Activated CD4-positive, alpha-beta T cell treated with anti-CD3 and anti-CD28 coated beads for 4 hours (primary cell): ENCODE measurements around the gene NRBP1.

Experiments
- DNase-seq, 2 donors: peaks; one replicate each; pipeline ENCODE4 v3.0.0-alpha.2; 2020

The NRBP1 gene

DNA sequence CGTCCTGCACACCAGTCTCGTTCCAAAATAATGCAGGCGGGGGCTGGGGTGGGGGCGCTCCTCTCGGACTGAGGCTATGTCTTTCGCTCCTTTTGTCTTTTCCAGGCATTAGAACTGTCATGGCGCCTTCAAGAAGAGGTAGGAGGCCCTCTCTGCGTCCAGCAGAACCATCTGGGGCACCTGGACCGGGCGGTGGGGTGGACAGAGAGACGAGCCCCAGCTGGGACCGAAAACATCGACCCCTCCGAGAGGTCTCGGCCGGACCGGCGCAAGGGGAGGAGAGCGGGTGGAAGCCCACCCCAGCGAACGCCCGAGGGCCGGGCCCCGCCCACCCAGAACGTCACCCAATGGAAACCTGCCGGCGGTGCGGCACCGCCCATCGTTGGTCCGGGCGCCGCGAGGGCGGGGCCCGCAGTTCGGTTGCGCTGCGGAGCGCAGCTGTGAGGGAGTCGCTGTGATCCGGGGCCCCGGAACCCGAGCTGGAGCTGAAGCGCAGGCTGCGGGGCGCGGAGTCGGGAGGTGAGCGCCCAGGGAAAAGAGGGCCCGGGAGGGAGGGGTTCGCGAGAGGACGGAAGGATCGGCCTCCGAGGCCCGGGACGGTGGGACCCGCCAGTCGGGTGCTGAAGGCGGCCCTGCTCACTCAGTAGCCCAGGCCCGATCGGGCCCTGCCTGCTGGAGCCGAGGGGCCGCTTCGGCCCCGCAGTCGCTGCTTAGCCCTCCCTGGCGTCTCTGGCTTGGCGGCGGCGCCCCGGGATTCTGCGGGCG is at the start of gene NRBP1:
Gene NRBP1 (plus strand): TSS at position 419 of the 765 bp plus-strand sequence. CDS start 4,643 bp downstream, outside the sequence.
- DNase-seq, result peak; percentile 89 to 90

DNA sequence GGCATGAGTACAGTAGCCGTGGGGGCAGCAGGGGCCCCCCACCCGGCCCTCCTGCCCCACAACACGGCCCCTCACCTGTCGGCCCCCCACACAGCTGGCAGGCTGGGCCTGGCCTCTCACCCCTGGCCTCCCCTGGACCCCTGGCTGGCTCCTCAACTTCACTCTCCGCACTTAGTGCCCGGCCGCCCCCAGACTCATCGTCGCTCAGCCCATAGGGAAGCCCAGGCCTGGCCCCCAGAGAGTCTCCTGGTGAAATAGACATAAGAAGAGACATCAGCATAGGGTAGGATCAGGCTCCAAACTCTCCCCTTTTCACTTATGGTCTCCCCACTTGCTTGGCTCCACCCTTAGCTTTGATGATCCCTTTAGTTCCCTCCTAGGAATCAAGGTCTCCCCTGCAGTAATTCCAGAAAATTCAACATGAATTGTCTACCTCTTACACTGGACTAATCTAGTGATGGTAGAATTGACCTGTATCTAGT is 49.6 kb upstream of the NRBP1 start:
- no peak for DNase-seq

DNA sequence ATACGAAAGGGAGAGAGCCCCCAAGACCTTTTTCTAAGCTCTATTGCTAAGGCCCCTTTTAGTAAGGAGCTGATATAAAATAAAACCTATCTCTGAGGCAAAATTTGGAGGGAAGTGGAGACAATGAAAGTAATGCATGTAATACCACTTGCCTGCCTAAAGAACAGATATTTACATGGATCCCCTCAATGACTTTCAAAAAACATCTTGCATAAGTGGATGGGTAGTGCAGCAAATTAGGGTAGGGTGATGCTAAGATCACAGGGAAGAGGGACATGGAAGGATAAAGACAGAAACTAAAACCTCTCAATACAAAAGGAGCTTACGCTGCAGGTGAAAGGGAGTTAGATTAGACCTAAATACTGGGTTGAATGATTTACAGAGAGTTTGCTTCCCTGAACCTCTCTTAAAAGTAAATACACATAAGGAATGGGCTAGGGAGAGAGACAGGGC is 49.0 kb upstream of the NRBP1 start:
- DNase-seq, result no peak

DNA sequence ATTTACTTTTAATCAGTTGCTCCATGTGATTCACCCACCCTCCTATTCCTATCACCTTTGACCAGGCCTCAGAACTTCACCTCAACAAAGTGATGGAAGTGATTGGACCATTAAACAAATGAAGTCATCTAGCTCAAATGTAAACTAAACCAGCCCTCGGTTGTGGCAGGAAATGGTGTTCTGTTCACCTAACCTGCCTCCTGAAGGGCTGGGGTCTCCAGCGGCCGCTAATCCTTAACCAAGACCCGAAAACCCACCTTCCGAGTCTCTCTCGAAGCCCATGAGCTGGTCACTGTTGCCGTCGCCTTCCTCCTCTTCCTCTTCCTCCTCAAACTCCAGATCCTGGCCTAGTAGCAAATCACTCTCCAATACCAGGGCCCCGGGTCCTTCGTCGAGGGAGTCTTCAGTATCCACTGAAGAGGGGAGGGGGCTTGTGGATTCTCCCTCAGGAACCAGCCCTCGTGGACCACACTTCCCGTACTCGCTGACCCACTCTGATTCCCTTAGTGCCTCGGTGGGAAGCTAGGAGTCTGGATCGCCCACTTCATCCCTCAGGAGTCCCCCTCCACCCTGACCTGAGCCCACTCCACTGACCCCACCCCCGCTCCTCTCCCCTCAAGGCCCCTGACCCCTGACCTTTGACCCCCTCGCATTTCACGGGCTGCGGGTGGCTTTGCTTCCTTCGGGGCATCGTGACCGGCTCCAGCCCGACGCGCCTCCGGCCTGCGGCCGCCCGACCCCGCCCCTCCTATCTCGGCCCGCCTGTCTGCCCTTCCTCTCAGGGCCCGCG is 48.4 kb upstream of the NRBP1 start:
- peak in 1 of 2 donors; percentile 38 for DNase-seq

DNA sequence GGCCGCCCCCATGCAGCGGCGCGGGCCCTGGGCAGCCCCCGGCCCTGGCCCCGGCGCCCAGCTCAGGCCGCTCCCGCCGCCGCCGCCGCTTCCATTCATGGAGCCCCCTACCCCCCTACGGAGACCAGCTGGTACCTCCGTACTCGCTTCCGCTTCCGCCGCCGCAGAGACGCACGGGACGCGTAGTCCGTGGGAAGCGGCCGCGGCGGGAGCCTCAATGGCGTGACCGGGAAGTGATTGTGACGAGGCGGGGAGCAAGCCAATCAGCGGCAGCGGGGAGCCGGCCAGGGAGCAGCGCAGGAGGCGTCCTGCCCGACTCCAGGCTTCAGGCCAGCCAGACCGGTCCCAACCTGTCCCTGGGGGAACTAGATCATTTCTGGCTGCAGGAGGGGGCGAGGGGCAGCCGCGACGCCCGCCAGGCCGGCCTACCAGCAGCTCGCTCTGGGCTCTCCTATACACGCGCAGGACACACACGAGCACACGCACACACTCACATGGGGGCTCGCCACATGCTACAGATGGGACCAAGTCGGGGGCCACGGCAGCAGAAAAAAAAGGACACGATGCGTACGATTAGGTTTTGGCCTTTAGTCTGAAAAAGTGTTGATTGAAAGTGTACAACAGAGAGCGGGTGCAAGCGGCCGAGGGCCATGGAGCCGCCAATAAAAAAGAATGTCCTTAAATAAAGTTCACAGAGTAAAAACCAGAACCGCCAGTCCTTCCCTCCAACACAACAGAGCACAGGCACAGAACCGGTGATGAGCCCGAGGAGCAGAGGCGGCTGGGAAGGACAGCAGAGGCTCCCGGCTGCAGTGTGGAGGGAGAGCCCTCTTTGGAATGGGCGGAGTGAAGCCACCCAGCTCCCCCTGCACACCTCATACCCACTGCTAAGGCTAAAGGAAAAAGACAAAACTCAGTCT is 47.5 kb upstream of the NRBP1 start, which contains the start of gene ZNF513:
Gene ZNF513 (minus strand): TSS at position 109 of the 920 bp plus-strand sequence. CDS start 208 bp downstream, outside the sequence.
- DNase-seq, result peak; percentile 82 to 86

DNA sequence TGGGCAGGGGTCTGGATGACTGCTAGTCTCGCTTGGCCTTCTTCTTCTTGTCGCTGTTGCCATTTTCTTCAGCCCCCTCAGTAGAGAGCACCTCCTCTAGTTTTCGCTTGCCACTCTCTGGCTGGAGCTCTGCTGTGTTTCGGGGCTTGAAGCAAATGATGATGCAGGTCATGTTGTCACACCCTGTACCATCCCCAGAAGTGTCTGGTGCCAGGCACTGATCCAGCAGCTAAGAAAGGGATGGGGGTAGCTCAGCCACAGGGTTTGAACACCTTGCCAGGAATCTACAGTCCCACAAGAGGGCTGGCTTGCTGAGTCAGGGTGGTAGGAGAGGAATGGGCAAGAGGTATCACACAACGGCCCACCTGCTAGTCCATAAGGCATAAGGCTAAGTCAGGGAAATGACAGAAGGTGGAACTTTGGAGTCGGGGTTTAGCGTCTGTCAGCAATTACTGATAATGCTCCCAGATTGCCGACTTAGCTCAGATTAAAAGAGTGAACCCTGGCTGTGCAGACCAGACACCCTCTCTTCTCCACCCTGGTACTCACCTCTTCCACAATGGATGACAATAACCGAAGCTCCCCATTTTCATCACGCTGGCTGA is 46.8 kb upstream of the NRBP1 start:
- DNase-seq, result no peak

DNA sequence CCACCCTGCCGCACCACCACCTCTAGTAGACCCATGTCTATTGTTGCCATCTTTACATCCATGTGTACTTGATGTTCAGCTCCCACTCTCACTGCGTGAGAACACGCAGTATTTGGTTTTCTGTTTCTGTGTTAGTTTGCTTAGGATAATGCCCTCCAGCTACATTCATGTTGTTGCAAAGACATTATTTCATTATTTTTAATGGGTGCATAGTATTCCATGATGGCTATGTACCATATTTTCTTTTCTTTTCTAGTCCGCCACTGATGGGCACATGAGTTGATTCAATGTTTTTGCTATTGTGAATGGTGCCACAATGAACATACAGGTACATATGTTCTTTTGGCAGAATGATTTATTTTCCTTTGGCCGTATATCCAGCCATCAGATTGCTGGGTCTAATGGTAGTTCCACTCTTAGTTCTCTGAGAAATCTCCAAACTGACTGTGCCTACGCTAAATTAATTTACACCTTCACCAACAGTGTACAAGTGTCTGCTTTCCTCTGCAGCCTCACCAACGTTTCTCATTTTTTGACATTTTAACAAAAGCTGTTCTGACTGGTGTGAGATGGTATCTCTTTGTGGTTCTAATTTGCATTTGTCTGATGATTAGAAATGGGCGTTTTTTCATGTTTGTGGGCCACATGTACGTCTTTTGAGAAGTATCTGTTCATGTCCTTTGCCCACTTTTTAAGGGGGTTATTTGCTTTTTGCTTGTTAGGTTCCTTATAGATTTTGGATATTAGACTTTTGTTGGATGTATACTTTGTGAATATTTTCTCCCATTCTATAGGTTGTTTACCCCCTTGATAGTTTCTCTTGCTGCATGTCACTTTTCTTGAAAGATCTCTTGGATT is 37.4 kb upstream of the NRBP1 start:
- no peak for DNase-seq

DNA sequence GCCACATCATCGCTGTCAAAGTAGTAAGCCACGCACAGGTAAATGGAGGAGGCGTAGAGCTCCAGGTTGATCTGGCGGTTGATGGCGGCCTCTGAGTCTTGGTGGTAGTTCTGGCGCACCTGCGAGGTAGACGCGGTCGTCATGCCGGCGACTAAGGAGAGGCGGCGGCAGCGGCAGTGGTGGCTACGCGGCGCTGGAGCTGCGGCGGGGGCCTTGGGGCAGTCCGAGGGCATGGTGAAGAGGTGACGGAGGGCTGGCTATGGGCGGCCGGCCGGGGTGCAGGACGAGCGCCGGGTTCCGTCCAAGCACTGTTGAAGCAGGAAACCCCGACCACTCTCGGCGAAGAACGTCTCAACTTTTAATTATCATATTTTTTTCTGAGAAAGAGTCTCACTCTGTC is 35.2 kb upstream of the NRBP1 start:
- DNase-seq, result no peak

DNA sequence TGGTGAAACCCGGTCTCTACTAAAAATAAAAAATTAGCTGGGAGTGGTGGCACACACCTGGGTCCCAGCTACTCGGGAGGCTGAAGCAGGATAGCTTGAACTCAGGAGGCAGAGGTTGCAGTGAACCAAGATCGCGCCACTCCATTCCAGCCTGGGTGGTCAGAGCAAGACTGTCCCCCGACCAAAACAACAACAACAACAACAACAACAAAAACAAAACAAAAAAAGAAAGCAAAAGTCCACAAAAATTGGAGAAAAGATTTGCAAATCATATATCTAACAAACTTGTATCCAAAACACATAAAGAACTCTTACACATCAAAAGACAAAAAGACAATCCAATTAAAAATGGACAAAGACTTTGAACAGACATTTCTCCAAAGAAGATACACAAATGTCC is 29.5 kb upstream of the NRBP1 start:
- DNase-seq, result no peak

DNA sequence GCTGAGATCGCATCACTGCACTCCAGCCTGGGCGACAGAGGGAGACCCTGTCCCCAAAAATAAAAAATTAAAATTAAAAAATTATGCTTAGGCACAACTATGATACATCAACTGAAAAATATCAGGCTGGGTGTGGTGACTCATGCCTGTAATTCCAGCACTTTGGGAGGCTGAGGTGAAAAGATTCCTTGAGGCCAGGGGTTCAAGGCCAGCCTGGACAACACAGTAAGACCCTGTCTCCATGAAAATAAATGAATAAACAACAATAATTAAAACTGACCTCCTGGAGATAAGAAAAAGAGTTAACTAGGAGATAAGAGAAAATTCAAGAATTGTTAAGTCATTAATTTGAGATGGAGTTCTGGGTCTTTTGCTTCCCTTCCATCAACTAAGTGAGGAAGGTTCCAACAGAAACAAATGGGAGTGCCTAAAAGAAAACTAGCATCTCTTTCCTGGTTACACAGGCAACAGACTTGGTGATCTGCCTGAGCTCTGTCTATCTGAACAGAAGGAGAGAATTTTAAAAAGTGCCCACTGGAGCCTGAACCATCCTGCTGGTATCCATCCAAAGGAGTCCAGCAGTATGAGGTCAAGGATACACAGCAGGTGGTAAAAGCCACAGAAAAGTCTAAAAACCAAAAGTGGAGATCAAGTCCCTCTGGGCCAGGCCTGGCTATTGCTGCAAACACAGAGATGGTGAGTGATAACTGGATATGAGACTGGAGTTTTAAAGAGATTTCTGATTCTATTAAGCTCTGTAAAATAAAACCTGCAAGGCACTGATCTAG is 27.9 kb upstream of the NRBP1 start:
- no peak for DNase-seq

DNA sequence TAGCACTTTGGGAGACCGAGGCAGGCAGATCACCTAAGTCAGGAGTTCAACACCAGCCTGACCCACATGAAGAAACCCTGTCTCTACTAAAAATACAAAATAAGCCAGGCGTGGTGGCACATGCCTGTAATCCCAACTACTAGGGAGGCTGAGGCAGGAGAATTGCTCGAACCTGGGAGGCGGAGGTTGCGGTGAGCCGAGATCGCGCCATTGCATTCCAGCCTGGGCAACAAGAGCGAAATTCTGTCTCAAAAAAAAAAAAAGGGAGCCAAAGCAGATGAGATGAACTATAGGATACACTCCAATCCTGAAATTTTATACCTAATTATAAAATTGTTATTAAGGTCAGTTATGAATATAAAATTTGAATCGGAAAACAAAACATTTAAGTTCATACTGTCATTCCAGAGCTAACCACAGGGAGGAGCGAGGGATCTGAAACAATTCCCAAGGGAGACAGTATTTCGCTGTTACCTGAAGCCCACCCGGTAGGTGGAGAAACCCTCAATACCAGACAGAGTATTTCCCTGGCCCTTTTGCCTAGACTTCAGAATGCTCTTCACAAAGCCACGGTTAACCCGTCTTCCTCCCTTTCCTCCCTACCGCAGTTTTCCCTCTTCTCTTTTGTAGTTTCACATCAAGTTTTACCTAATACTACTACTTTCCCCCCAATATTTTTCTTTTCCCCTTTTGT is 20.5 kb upstream of the NRBP1 start:
- no peak for DNase-seq

DNA sequence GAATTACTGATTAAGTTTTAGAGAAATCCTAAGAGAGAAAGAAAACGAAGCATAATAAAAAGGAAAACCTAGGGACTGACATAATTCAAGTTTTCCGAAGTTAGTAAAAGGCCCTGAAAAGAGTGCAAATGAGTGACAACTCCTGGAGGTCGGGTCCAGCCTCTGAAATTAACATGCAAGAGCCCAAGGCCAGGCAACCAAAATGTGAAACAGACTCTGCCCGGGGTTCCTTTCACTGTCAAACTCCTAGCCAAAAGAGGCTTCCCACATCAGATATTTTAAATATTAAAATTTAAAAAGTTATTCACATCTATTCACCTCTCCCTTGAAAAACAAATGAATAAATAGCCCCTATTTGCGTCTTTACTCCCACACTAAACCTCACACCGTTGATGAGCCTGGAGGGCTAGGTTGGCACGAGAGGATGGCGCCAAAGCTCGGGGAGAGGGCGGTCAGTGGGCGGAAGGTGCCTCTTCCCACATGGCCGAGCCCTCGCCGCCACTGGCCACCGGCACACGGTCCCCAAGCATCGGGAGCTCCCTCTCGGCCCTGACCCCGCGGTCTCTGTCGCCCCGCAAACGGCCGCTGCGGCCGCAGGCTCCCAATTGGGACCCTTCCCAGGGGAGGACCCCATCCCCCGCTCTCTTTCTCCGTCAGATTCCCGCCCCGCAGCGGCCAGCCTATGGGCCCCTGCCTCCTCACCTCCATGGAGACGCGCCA is 19.7 kb upstream of the NRBP1 start:
- peak in 1 of 2 donors; percentile 23 for DNase-seq

DNA sequence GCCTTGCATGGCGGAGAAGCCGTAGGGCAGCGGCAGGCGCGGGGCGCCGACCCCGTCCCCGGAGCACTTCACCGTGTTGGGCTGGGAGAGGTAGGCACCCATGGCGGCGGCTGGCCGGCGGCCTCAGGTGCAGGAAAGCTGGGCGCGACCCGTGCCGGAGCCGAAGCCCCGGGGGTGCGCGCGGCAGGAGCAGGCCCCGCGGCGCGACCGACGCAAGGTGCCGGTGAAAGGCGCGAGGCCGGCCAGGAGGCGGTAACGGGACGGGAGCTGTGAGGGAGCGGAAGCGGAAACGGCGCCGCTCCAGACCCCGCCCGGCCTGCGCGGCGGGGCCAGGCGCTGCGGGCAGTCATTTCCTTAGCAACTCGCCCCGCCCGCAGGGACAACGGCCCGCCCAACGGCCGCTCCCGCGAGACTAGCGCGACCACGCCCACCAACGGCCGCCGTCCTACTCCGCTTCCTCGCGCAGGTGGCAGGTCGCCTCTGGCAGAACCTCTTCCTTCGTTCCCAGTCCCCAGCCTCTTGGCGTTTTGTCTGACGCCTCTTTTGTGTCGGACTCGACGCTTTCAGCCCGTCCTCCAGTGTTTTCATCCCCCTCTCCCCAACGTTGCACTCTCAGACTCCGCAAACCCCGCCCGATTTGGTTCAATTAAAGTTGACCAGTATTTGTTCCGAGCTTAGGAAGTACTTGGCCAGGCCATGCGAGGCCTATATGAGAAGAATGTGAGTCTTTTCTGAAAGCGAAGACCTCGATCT is 18.9 kb upstream of the NRBP1 start, which contains the start of gene PPM1G:
Gene PPM1G (minus strand): TSS at position 271 of the 753 bp plus-strand sequence. CDS start 169 bp downstream, at position 102.
- peak; percentile 96 for DNase-seq

DNA sequence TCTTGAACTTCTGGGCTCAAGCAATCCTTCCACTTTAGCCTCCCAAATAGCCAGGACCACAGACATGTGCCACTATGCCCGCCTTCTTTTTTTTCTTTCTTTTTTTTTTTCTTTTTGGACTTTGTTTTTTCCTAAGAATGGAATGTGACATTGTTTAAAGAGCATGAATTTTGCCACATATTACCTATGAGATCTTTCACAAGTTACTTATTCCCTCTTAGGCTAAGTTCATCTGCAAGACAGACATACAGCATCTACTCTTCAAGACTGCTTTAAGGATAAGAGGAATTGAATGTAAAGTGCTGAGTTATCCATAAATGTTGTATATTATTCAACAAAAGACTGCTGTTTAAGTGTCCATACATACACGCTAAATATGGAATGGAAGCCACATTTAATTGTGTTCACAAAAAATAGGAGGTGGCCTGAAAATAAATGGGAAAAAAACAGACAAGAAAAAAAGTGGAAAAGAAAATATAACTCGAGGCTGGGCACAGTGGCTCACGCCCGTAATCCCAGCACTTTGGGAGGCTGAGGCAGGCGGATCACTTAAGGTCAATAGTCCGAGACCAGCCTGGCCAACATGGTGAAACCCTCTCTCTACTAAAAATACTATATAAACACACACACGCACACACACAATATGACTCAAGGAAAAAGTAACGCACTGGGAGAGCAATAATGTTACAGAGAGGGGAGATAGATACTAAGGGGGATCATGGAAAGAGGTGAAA is 15.8 kb upstream of the NRBP1 start:
- DNase-seq, result no peak

DNA sequence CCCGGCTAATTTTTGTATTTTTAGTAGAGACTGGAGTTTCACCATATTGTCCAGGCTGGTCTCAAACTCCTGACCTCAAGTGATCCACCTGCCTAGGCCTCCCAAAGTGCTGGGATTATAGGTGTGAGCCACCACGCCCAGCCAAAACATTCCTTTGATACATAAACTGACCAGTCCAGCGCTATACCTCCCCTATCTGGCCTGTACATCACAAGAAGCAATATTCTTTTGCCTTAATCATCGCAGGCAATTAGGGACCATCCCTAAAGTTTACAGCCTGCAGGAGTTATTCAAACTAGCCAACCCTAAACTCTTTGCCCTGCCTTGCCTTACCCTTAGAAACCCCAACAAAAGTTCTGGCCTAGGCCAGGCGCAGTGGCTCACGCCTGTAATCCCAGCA is 12.3 kb upstream of the NRBP1 start:
- no peak for DNase-seq

DNA sequence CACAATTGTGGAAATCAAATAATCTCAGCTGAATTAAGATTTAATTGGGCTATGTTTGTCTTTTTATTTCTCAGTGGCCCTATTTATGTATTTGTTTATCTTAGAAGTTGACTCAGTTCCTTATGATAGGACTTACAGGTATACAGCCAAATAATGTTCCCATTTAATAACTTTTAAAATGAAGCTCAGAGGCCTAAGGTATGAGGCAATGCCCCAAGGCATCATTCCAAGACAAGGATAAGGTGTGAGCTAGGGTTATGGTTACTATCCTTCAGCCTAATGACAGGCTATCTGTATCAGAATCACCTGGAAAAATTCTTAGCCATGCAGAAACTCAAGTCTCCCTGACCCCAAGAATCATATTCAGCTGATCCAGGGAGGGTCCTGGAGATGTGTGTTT is 7.4 kb upstream of the NRBP1 start:
- no peak for DNase-seq

DNA sequence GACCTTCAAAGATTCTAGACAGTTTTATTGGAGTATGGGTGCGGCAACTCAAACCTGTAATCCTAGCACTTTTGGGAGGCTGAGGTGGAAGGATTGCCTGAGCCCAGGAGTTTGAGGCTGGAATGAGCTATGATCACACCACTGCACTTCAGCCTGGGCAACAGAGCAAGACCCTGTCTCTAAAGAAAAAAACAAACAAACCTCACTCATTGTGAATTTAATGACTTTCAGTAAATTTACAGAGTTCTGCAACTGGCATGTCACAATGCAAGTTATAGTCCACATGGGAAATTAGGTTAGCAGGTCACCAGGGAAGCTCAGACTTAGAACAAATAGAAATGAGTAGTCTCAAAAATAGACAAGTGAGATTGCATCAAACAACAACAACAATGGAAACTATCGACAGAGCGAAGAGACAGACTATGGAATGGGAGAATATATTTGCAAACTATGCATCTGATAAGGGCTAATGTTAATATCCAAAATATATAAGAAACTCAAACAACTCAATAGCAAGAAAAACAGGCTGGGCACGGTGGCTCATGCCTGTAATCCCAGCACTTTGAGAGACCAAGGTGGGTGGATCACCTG is 6.7 kb upstream of the NRBP1 start:
- no peak for DNase-seq
